Lower leg skin (tissue), 3 donors: ENCODE data around the gene CDH13.

Experiments used
- CTCF ChIP-seq, 3 donors: fragments of 450-650 bp; IDR thresholded peaks; one replicate each; pipeline ENCODE4 v1.5.1; 2016; ENCODE audit warnings: antibody characterized with exemption in 3 of 3, mild to moderate bottlenecking in 3 of 3, moderate library complexity in 2 of 3
- POLR2A ChIP-seq, 2 donors: fragments of 450-650 bp; IDR thresholded peaks; one replicate each; pipeline ENCODE4 v1.6.1; 2016 to 2017; ENCODE audit warnings: antibody characterized with exemption in 2 of 2, mild to moderate bottlenecking in 1 of 2, moderate library complexity in 1 of 2

GRCh38 chr16:82655072-82655714 lies 28.4 kb downstream of the CDH13 start:
- TF ChIP-seq CTCF (IDR thresholded peaks at IDR 0.05) (no peak), POLR2A (IDR thresholded peaks at IDR 0.05) (no peak)
